A673 (cell line): ENCODE results near the gene EXOC4. TPM values are rescaled to one million over a fixed set of nuclear protein-coding genes. Genes with fewer than 3 reads are reported as not detected.

Experiments
- BruUV-seq: library from RNA; stranded (reverse); fragments of 400-500 nt; replicated peaks from 2 replicates; lab custom pipeline; 2021; lab: Mats Ljungman, UMichigan
- CTCF ChIA-PET: fragments of 300-600 bp; sonication (Branson Sonifier 250); formaldehyde crosslinking; loops from one replicate; lab custom pipeline; 2022; ENCODE audit warnings: antibody characterized with exemption; lab: Charles Lee
- POLR2A ChIA-PET: fragments of 300-600 bp; sonication (Branson Sonifier 250); formaldehyde crosslinking; loops from one replicate; lab custom pipeline; 2022; ENCODE audit warnings: antibody characterized with exemption; ENCODE audit not compliant: low non-redundant PET; lab: Charles Lee
- DNase-seq: peaks from one replicate; pipeline ENCODE4 v3.0.0-alpha.2; 2015; ENCODE audit warnings: low spot score
- H3K27ac ChIP-seq: fragments of 200-600 bp; sonication (generic); 2 replicates; pipeline ENCODE4 v1.5.1; 2016; ENCODE audit warnings: mixed run types, low read depth, mild to moderate bottlenecking, mixed read lengths, antibody characterized with exemption, low read length; ENCODE audit not compliant: poor library complexity, severe bottlenecking
- H3K27me3 ChIP-seq: fragments of 200-600 bp; sonication (generic); replicated peaks from 2 replicates; pipeline ENCODE4 v1.6.1; 2017; ENCODE audit warnings: mixed run types, low read depth, mild to moderate bottlenecking, mixed read lengths, antibody characterized with exemption, low read length; ENCODE audit not compliant: insufficient read depth, poor library complexity
- H3K36me3 ChIP-seq: fragments of 200-600 bp; sonication (generic); 2 replicates; pipeline ENCODE4 v1.6.1; 2016; ENCODE audit warnings: mixed run types, mild to moderate bottlenecking, mixed read lengths, antibody characterized with exemption, low read length; ENCODE audit not compliant: insufficient read depth, poor library complexity, severe bottlenecking
- H3K4me1 ChIP-seq: fragments of 200-600 bp; sonication (generic); 2 replicates; pipeline ENCODE4 v1.6.1; 2017; ENCODE audit warnings: mixed run types, mild to moderate bottlenecking, mixed read lengths, antibody characterized with exemption, low read length; ENCODE audit not compliant: insufficient read depth, poor library complexity, severe bottlenecking
- H3K4me3 ChIP-seq: fragments of 200-600 bp; sonication (generic); 2 replicates; pipeline ENCODE4 v1.5.1; 2016; ENCODE audit warnings: low read depth, mixed run types, mild to moderate bottlenecking, mixed read lengths, low read length; ENCODE audit not compliant: poor library complexity, severe bottlenecking
- H3K9me3 ChIP-seq: fragments of 200-600 bp; sonication (generic); 2 replicates; pipeline ENCODE4 v1.6.1; 2016; ENCODE audit warnings: mixed run types, low read depth, mild to moderate bottlenecking, mixed read lengths, antibody characterized with exemption, low read length; ENCODE audit not compliant: poor library complexity, severe bottlenecking
- CTCF ChIP-seq: fragments of 300-800, 200-600 bp; sonication (generic); conservative IDR thresholded peaks from 2 replicates; pipeline ENCODE4 v1.5.1; 2017; ENCODE audit warnings: low read depth, mild to moderate bottlenecking, antibody characterized with exemption, low read length, moderate library complexity, mixed read lengths
- EZH2 ChIP-seq: fragments of 200-600 bp; sonication (generic); IDR thresholded peaks from 2 replicates; pipeline ENCODE4 v1.6.1; 2017; ENCODE audit warnings: borderline replicate concordance, low read depth, mild to moderate bottlenecking, mixed read lengths, antibody characterized with exemption, low read length; ENCODE audit not compliant: poor library complexity, severe bottlenecking
- intact Hi-C: fragments of 100-400 bp; cut with micrococcal nuclease; formaldehyde crosslinking; loops from one replicate; pipeline ENCODE4 v1.10.0; 2022; ENCODE audit not compliant: unreplicated experiment
- total RNA-seq: library from RNA; stranded (reverse); gene quantifications from 2 replicates; pipeline ENCODE4 v1.2.3, GENCODE V29; 2021

Gene EXOC4
- total RNA-seq, 1 experiment from 2014 or later, result 66.1 TPM

- Histone ChIP-seq H3K27ac (peak overlapping the region; percentile 83), H3K9me3 (no peaks in the 10 kb centered on the region), H3K4me1 (no peaks in the 10 kb centered on the region), H3K27me3 (no peaks in the 10 kb centered on the region), H3K4me3 (peak overlapping the region; percentile 93), H3K36me3 (no peaks in the 10 kb centered on the region)
- intact Hi-C loops, result no loop called here
- no peak for TF ChIP-seq CTCF
- TF ChIP-seq EZH2, result no peak
- DNase-seq, result no peak
- CTCF ChIA-PET, result interaction anchor here (0.6 to 0.7 kb wide), 2 partner anchors 91 to 1167 kb away, joined by 3 to 4 read pairs; no protein-coding TSS in a partner anchor
- TSS peak; percentile 63 for BruUV-seq
- POLR2A ChIA-PET, result no interaction called here
These were observed 619 bp downstream of the EXOC4 start for GRCh38 chr7:133253519-133253875.

GRCh38 chr7:133255486-133255885, 2.6 kb downstream of the EXOC4 start:
- H3K36me3 ChIP-seq, result no peaks in the 10 kb centered on the region
- no peak overlapping the region for H3K27ac ChIP-seq
- intact Hi-C loops, result no loop called here
- TF ChIP-seq EZH2 (no peak), CTCF (no peak)
- H3K9me3 ChIP-seq, result no peaks in the 10 kb centered on the region
- CTCF ChIA-PET, result no interaction called here
- no peak overlapping the region for H3K4me3 ChIP-seq
- no TSS peak for BruUV-seq
- no peak for DNase-seq
- POLR2A ChIA-PET, result no interaction called here
- no peaks in the 10 kb centered on the region for H3K27me3 ChIP-seq
- no peaks in the 10 kb centered on the region for H3K4me1 ChIP-seq

GRCh38 chr7:133258174-133258573, 5.3 kb downstream of the EXOC4 start:
- H3K4me1 ChIP-seq, result no peaks in the 10 kb centered on the region
- TF ChIP-seq CTCF (no peak), EZH2 (no peak)
- BruUV-seq, result no TSS peak
- H3K36me3 ChIP-seq, result no peaks in the 10 kb centered on the region
- no peaks in the 10 kb centered on the region for H3K27me3 ChIP-seq
- no peak for DNase-seq
- POLR2A ChIA-PET, result no interaction called here
- H3K9me3 ChIP-seq, result no peaks in the 10 kb centered on the region
- CTCF ChIA-PET, result no interaction called here
- intact Hi-C loops, result no loop called here
- H3K4me3 ChIP-seq, result no peak overlapping the region
- no peak overlapping the region for H3K27ac ChIP-seq
